Neural crest cell (in vitro differentiated cells): ENCODE data around the gene KCNE3. TPM values are rescaled to one million over a fixed set of nuclear protein-coding genes. Genes with fewer than 3 reads are reported as not detected.

Source experiments
- DNase-seq: peaks from one replicate; pipeline ENCODE4 v3.0.0; 2021; ENCODE audit warnings: low read depth, mixed read lengths, low spot score
- H3K27ac Mint-ChIP-seq: one replicate; pipeline ENCODE4 v1.8.0; 2021; ENCODE audit warnings: mild to moderate bottlenecking, mixed read lengths; ENCODE audit not compliant: unreplicated experiment
- H3K27me3 Mint-ChIP-seq: 2 replicates; pipeline ENCODE4 v1.8.0; 2021; ENCODE audit warnings: low read depth, mild to moderate bottlenecking, mixed read lengths
- H3K36me3 Mint-ChIP-seq: 2 replicates; pipeline ENCODE4 v1.8.0; 2021; ENCODE audit warnings: low read depth, mild to moderate bottlenecking, mixed read lengths
- H3K4me1 Mint-ChIP-seq: 2 replicates; pipeline ENCODE4 v1.8.0; 2021; ENCODE audit warnings: mixed read lengths
- H3K4me3 Mint-ChIP-seq: one replicate; pipeline ENCODE4 v1.8.0; 2021; ENCODE audit warnings: mild to moderate bottlenecking, mixed read lengths
- H3K9me3 Mint-ChIP-seq: 2 replicates; pipeline ENCODE4 v1.8.0; 2021; ENCODE audit warnings: mixed read lengths
- total RNA-seq: library from RNA; stranded (reverse); gene quantifications from 2 replicates; pipeline ENCODE4 v1.2.1, GENCODE V29; 2021
- TF ChIP-seq, protein P1 (sequence below): fragments of 200-600 bp; sonication (generic); conservative IDR thresholded peaks from 2 replicates; pipeline ENCODE4 v1.5.0; 2021; ENCODE audit warnings: antibody characterized with exemption, mild to moderate bottlenecking

KCNE3 gene
- total RNA-seq, 1 donor from 2014 or later, result 2.6 TPM

DNA sequence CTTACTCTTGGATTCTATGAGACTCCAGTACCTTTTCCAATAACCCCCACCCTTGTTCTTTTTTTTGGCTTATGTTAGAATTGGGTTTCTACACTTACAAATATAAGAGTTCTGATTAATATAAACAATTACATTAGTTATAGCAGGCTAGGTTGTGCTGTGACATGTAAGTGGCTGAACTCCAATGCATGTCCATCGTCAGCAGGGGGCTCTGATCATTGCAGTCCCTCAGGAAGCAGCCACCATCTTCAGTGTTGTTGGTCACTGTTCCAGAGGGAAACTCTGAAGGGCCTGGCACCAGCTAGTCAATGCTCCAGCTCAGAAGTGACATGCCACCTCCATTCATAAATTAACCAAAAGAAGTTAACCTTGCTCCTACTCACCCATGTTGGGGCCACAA, 20.5 kb upstream of the KCNE3 start:
- TF ChIP-seq, protein P1, sequence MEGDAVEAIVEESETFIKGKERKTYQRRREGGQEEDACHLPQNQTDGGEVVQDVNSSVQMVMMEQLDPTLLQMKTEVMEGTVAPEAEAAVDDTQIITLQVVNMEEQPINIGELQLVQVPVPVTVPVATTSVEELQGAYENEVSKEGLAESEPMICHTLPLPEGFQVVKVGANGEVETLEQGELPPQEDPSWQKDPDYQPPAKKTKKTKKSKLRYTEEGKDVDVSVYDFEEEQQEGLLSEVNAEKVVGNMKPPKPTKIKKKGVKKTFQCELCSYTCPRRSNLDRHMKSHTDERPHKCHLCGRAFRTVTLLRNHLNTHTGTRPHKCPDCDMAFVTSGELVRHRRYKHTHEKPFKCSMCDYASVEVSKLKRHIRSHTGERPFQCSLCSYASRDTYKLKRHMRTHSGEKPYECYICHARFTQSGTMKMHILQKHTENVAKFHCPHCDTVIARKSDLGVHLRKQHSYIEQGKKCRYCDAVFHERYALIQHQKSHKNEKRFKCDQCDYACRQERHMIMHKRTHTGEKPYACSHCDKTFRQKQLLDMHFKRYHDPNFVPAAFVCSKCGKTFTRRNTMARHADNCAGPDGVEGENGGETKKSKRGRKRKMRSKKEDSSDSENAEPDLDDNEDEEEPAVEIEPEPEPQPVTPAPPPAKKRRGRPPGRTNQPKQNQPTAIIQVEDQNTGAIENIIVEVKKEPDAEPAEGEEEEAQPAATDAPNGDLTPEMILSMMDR, result peak; percentile 42
- no peak for DNase-seq
- Mint-ChIP-seq H3K36me3 (peaks cover 7% of the 10 kb centered on the region), H3K27ac (no peak overlapping the region), H3K4me1 (peaks cover 13% of the 10 kb centered on the region), H3K27me3 (no peaks in the 10 kb centered on the region), H3K9me3 (no peaks in the 10 kb centered on the region), H3K4me3 (no peak overlapping the region)

DNA sequence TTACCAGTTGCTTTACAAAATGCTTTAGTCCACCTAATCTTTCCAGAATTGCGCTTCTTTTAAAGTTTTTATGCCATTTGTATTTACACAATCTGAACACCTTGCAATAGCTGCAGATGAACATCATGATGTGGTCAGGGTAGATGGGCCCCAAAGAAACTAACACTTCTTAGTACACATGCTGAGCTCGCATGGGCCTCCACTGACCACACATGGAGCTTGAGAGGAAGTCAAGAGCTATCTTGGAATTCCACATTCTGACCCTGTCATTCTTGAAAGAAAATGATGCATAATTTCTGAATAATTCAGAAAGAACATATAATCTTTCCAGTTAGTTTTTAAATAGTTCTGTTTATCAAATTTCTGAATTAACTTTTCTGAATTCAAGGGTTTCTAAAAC, 18.5 kb upstream of the KCNE3 start:
- DNase-seq, result no peak
- Mint-ChIP-seq H3K36me3 (no peaks in the 10 kb centered on the region), H3K9me3 (no peaks in the 10 kb centered on the region), H3K4me1 (no peaks in the 10 kb centered on the region), H3K4me3 (no peak overlapping the region), H3K27ac (no peak overlapping the region), H3K27me3 (no peaks in the 10 kb centered on the region)
- TF ChIP-seq, protein P1, result no peak

DNA sequence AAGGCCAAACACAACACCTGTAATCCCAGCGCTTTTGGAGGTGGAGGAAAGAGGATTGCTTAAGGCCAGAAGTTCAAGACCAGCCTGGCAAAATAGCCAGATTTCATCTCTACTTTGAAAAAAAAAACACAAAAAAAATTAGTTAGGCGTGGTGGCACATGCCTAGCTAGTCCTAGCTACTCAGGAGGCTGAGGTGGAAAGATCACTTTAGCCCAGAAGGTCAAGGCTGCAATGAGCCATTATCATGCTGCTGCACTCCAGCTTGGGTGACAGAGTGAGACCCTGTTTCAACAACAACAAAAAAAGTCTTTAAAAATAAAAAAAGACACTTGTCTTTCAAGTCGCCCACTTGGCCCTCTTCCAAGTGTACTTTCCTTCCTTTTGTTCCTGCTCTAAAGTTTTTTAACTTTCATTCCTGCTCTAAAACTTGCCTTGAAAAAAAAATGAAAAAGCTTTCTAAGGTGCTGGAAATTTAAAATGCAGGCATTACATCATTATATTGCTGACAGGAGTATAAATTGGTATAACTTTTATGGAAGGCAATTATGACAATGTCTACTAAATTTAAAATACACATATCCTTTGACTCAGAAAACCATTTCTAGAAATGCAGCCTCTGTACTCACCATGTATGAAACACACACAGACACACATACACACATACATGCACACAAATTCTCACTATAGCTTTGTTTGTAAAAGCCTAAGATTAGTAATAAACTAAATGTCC, 13.5 kb upstream of the KCNE3 start:
- DNase-seq, result no peak
- H3K9me3 Mint-ChIP-seq, result no peaks in the 10 kb centered on the region
- TF ChIP-seq, protein P1, result no peak

DNA sequence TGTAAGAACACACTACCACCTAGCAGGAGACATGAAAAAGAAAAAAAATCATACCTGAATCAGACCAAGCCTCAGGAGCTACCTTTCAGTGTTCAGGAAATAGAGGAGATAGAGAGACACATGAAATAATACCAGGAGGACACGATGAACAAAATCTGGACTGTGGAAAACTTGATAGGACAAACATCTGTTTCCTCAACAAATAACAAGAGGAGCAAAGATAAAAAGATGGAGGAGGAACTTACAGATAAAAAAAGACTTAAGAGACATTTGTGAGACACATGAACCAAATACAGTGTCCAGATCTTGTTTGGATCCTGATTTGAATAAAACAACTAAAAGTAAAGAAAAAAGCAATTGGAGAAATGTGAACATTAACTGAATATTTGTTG, 12.4 kb upstream of the KCNE3 start:
- TF ChIP-seq, protein P1, result no peak
- Mint-ChIP-seq H3K4me3 (no peak overlapping the region), H3K27me3 (no peaks in the 10 kb centered on the region), H3K4me1 (no peaks in the 10 kb centered on the region), H3K27ac (no peak overlapping the region), H3K36me3 (no peaks in the 10 kb centered on the region), H3K9me3 (no peaks in the 10 kb centered on the region)
- no peak for DNase-seq

More for the DNA sequence above, 13.5 kb upstream of the KCNE3 start:
- Mint-ChIP-seq H3K36me3 (no peaks in the 10 kb centered on the region), H3K4me1 (no peaks in the 10 kb centered on the region), H3K27ac (no peak overlapping the region), H3K4me3 (no peak overlapping the region), H3K27me3 (no peaks in the 10 kb centered on the region)

DNA sequence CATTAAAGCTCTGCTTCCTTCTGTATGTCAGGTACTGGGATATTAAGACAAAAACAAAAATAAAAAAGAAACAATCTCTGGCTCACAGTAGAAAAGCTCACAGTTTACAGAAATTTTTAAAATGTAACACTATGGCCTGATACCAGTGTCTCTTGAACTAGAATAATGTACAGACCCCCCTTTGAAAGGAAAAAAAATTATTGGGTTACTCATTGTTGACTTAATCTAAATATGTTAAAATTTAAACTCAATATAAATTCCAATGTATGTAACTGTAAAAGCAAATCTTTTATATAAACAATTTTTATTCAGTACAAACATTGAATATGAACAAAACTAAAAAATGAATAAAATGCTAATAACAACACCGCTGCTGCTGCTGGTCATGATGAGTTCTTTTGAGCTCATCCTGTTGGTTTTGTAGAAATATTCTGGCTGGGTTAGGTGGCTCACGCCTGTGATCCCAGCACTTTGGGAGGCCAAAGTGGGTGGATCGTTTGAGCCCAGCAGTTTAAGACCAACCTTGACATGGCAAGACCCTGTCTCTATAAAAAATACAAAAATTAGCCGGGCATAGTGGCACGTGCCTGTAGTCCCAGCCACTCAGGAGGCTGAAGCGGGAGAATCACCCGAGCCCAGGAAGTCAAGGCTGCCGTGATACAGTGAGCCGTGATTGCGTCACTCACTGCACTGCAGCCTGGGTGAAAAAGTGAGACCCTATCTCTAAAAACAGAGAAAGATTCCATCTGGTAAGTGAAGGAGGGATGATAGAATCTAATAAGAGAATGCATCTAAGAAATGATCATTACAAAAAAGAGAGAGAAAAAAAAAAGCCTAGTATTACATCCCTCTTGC, 11.8 kb upstream of the KCNE3 start:
- H3K4me3 Mint-ChIP-seq, result no peak overlapping the region
- H3K36me3 Mint-ChIP-seq, result no peaks in the 10 kb centered on the region
- H3K27ac Mint-ChIP-seq, result no peak overlapping the region
- TF ChIP-seq, protein P1, result no peak
- H3K27me3 Mint-ChIP-seq, result no peaks in the 10 kb centered on the region
- no peak for DNase-seq
- H3K4me1 Mint-ChIP-seq, result no peaks in the 10 kb centered on the region
- H3K9me3 Mint-ChIP-seq, result no peaks in the 10 kb centered on the region
